Right renal cortex interstitium (tissue), 3 donors: ENCODE data around the gene CX3CR1. TPM values are rescaled to one million over a fixed set of nuclear protein-coding genes. Genes with fewer than 3 reads are reported as not detected.

Source experiments
- DNase-seq, 3 donors: peaks; one replicate each; pipeline ENCODE4 v3.0.0-alpha.2; 2013; ENCODE audit warnings: low read depth in 3 of 3, low spot score in 2 of 3
- polyA plus RNA-seq, 3 donors: library from polyadenylated mRNA; unstranded; fragments of 120-200 nt; gene quantifications; one replicate each; pipeline ENCODE4 v1.2.1, GENCODE V29; 2013; ENCODE audit not compliant: insufficient read length in 3 of 3

Gene CX3CR1
- polyA plus RNA-seq, 3 donors, result 4.8 to 5.9 (median 4.9) TPM

GRCh38 chr3:39226106-39226741 lies 53.6 kb downstream of the CX3CR1 start:
- no peak for DNase-seq

- DNase-seq, result no peak
Observed at GRCh38 chr3:39224288-39224687, 55.5 kb downstream of the CX3CR1 start.

DNA sequence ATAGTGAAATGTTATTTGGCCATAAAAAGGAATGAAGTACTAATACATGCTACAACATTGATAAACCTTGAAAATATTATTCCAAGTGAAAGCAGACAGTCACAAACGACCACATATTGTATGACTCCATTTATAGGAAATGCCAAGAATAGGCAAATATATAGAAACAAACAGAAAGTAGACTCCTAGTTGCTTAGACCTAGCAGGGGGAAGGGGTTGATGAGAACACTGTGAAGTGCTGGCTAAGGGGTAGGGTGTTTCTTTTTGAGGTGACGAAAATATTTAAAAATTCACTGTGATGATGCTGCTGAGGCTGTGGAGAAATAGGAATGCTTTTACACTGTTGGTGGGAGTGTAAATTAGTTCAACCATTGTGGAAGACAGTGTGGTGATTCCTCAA lies 56.9 kb downstream of the CX3CR1 start:
- DNase-seq, result no peak

- no peak for DNase-seq
Observed at GRCh38 chr3:39222462-39222861, 57.4 kb downstream of the CX3CR1 start.

DNA sequence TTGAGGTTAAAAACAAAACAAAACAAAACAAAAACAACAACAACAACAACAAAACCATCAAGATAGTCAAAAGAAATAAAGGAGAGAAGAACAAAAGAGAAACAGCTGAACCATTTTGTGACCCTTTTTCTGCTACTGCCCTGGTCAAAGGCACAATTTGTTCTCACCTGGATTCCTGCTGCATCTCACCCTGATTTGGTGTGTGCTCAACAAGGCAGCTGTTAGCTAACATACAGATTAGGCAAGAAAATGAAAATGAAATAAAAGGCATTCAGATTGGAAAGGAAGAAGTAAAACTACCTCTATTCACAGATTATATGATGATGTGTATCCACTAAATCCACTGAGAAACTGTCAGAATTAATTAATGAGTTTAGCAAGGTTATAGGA lies 58.7 kb downstream of the CX3CR1 start:
- DNase-seq, result no peak

GRCh38 chr3:39220407-39221140 lies 59.3 kb downstream of the CX3CR1 start:
- no peak for DNase-seq

- DNase-seq, result no peak
Observed at GRCh38 chr3:39219702-39220101, 60.1 kb downstream of the CX3CR1 start.

DNA sequence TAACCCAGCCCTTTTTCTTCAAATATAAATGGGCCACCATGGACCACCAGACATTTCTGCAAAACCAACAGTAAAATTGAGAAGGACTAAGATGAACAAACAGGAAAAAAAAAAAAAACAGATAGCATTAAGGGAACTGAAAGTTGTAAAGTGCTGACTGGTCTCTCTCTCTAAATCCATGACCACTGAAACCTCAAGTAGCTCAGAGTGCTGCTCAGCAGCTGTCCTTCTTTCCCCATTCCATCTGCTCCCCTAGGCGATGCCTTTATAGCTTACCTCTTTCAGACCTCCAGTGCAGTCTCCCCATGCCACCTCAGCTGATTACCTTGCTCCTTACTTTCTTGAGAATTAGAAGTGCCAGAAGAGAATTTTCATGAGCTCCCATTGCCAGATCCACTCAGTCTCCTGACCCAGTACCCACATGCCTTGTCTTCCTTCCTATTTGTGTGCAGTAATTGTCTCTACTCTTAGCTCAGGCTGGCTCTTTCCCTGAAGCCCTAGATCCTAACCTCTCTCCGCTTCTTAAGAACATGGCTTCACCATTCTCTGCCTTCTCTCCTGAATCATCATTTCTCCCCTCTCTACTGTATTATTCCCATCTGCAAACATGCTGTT lies 63.6 kb downstream of the CX3CR1 start:
- no peak for DNase-seq

DNA sequence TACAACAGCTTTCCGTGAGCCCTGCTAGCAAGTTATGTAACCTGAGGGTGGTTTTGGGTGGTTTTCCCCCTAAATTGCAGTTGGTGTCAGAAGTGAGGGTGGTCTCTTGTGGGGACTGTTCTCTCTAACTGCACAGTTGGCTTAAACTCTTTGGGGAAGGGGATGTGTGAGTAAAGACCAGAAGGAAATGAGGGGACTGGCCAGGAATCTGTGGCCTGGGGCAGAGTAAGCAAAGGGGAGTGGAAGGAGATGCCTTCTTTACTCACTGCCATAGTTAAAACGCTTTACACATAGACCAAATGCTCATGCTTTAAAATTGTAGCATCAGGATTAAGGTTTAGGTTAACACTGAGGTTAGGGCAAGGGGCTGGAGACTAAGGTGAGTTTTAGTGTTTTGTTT lies 66.2 kb downstream of the CX3CR1 start:
- DNase-seq, result no peak

Other genes with a start within 250 kb of the CX3CR1 start
- gene SCN11A, start 228.1 kb downstream of the CX3CR1 start, polyA plus RNA-seq, result under 1 TPM; 0.54 to 0.85 (median 0.72) TPM
- gene WDR48, start 228.0 kb downstream of the CX3CR1 start, polyA plus RNA-seq, result 100 to 1,000 TPM; 105 to 108 (median 108) TPM
- 10 to 100 TPM; 55.5 to 59.3 (median 59.1) TPM for gene GORASP1, start 172.4 kb downstream of the CX3CR1 start, polyA plus RNA-seq
- gene TTC21A, start 172.4 kb downstream of the CX3CR1 start, polyA plus RNA-seq, result 1 to 10 TPM; 5.8 to 7.3 (median 7.1) TPM
- gene CSRNP1, start 126.4 kb downstream of the CX3CR1 start, polyA plus RNA-seq, result 10 to 100 TPM in 1 of 3 donors, 1 to 10 TPM in 2; 8.3 to 10.6 (median 9.2) TPM
- gene XIRP1, start 87.4 kb downstream of the CX3CR1 start, polyA plus RNA-seq, result under 1 TPM; 0.12 to 0.47 (median 0.16) TPM
- not detected for gene CCR8, start 49.7 kb upstream of the CX3CR1 start, polyA plus RNA-seq
- gene SLC25A38, start 103.3 kb upstream of the CX3CR1 start, polyA plus RNA-seq, result 10 to 100 TPM; 33.4 to 37.9 (median 35.1) TPM
- 1,000 to 10,000 TPM; 1,500 to 1,691 (median 1,570) TPM for gene RPSA, start 126.7 kb upstream of the CX3CR1 start, polyA plus RNA-seq
- gene MOBP, start 187.6 kb upstream of the CX3CR1 start, polyA plus RNA-seq, result under 1 TPM in 2 of 3 donors, not detected in 1; 0.04 to 0.08 TPM